HepG2 (cell line): ENCODE results near the gene MYO5B. TPM values are rescaled to one million over a fixed set of nuclear protein-coding genes. Genes with fewer than 3 reads are reported as not detected.

Source experiments
- CSRNP1 ChIP-seq: sonication (generic); formaldehyde crosslinking; IDR thresholded peaks from 2 replicates; pipeline ENCODE4 v1.8.1; 2023; ENCODE audit warnings: mild to moderate bottlenecking, missing genetic modification reagents
- IRF2 ChIP-seq: IDR thresholded peaks from 2 replicates; pipeline ENCODE4 v1.6.1; 2018; ENCODE audit warnings: missing genetic modification reagents, missing compliant biosample characterization
- KLF12 ChIP-seq: sonication (generic); formaldehyde crosslinking; IDR thresholded peaks from 2 replicates; pipeline ENCODE4 v1.4.0; 2020; ENCODE audit warnings: missing genetic modification reagents, borderline replicate concordance
- PHF21A ChIP-seq: sonication (generic); formaldehyde crosslinking; IDR thresholded peaks from 2 replicates; pipeline ENCODE4 v1.5.0; 2020; ENCODE audit warnings: mild to moderate bottlenecking, missing genetic modification reagents
- PLSCR1 ChIP-seq: sonication (generic); formaldehyde crosslinking; IDR thresholded peaks from 2 replicates; pipeline ENCODE4 v1.5.0; 2020; ENCODE audit warnings: missing genetic modification reagents, mild to moderate bottlenecking, borderline replicate concordance
- PRDM10 ChIP-seq: sonication (generic); formaldehyde crosslinking; IDR thresholded peaks from 2 replicates; pipeline ENCODE4 v1.4.0; 2020; ENCODE audit warnings: low read depth, missing genetic modification reagents
- REL ChIP-seq: sonication (generic); formaldehyde crosslinking; conservative IDR thresholded peaks from 2 replicates; pipeline ENCODE4 v1.8.0; 2022; ENCODE audit warnings: mild to moderate bottlenecking, missing genetic modification reagents, moderate library complexity
- SMAD3 ChIP-seq: sonication (generic); formaldehyde crosslinking; IDR thresholded peaks from 2 replicates; pipeline ENCODE4 v1.4.0; 2020; ENCODE audit warnings: missing genetic modification reagents
- SMYD3 ChIP-seq: sonication (generic); formaldehyde crosslinking; IDR thresholded peaks from 2 replicates; pipeline ENCODE4 v1.8.1; 2023; ENCODE audit warnings: mild to moderate bottlenecking, missing genetic modification reagents
- SOX5 ChIP-seq: IDR thresholded peaks from 2 replicates; pipeline ENCODE4 v1.6.1; 2016; ENCODE audit warnings: borderline replicate concordance
- ZHX1 ChIP-seq: sonication (generic); formaldehyde crosslinking; IDR thresholded peaks from 2 replicates; pipeline ENCODE4 v1.8.1; 2022; ENCODE audit warnings: low read depth, mild to moderate bottlenecking, missing genetic modification reagents
- ZNF382 ChIP-seq: sonication (generic); formaldehyde crosslinking; IDR thresholded peaks from 2 replicates; pipeline ENCODE4 v1.5.0; 2020; ENCODE audit warnings: missing genetic modification reagents, mild to moderate bottlenecking, borderline replicate concordance
- ZNF720 ChIP-seq: sonication (generic); formaldehyde crosslinking; IDR thresholded peaks from 2 replicates; pipeline ENCODE4 v1.4.0; 2020; ENCODE audit warnings: missing genetic modification reagents
- ZSCAN29 ChIP-seq: sonication (generic); formaldehyde crosslinking; conservative IDR thresholded peaks from 2 replicates; pipeline ENCODE4 v1.4.0; 2020; ENCODE audit warnings: mild to moderate bottlenecking, missing genetic modification reagents
- ZXDC ChIP-seq: sonication (generic); formaldehyde crosslinking; IDR thresholded peaks from 2 replicates; pipeline ENCODE4 v1.5.0; 2020; ENCODE audit warnings: mild to moderate bottlenecking, missing genetic modification reagents
- polyA plus RNA-seq, 8 experiments: library from polyadenylated mRNA; depleted of rRNA in 3 of 8; stranded (reverse) in 7 of 8; unstranded in 1 of 8; fragments of >200 nt; fragmentation: Illumina TruSeq in 4 of 8; extraction: Trizol in 4 of 8; gene quantifications; 2 replicates each; pipeline versions ENCODE4 v1.2.1 to v1.2.3, GENCODE V29; 2011 to 2016; ENCODE audit warnings: low read depth in 4 of 8, missing spikeins in 1 of 8, mixed read lengths in 1 of 8; ENCODE audit not compliant: insufficient read depth in 1 of 8
- total RNA-seq, 5 experiments: library from RNA; depleted of rRNA; stranded (reverse); fragments of >200 nt; fragmentation: Illumina TruSeq; extraction: Trizol; gene quantifications; 2 replicates each; pipeline ENCODE4 v1.2.3, GENCODE V29; 2016; ENCODE audit warnings: low read depth in 1 of 5

MYO5B gene
- total and polyA plus RNA-seq, 2 of the 13 experiments (the other 11 are each of a cell fraction or from before 2014, with no cell fraction given) = 13.1 to 24.0 TPM

GRCh38 chr18:49813319-49814146 is 381.4 kb downstream of the MYO5B start, which contains the start of gene ACAA2 (continued):
- peak; percentile 57; the same call in 1 of the 2 replicates for TF ChIP-seq PRDM10 (CRISPR knock-in tag)
- TF ChIP-seq ZNF720 (CRISPR knock-in tag) = no peak
- TF ChIP-seq IRF2 (CRISPR knock-in tag) = no peak; the same call in 1 of the 2 replicates
- TF ChIP-seq SMAD3 (CRISPR knock-in tag) = no peak; the same call in 1 of the 2 replicates
- peak; percentile 23; the same call in 1 of the 2 replicates for TF ChIP-seq ZHX1 (CRISPR knock-in tag)
- 0 out of 2 replicates have a peak, but pooled peaks have one; percentile 70 for TF ChIP-seq SMYD3
- TF ChIP-seq ZSCAN29 (CRISPR knock-in tag) = no peak
- no peak for TF ChIP-seq ZNF382 (CRISPR knock-in tag)
- no peak for TF ChIP-seq PLSCR1
- peak; percentile 66; the same call in 1 of the 2 replicates for TF ChIP-seq KLF12 (CRISPR knock-in tag)
- TF ChIP-seq SOX5 (CRISPR knock-in tag) = peak; percentile 8; the same call in 1 of the 2 replicates
- TF ChIP-seq PHF21A (CRISPR knock-in tag) = no peak; the same call in none of the 2 replicates
- TF ChIP-seq REL (CRISPR knock-in tag) = no peak; the same call in 1 of the 2 replicates
- TF ChIP-seq ZXDC (CRISPR knock-in tag) = no peak
- peak; percentile 69; the same call in 1 of the 2 replicates for TF ChIP-seq CSRNP1 (CRISPR knock-in tag)
